ENCODE results near the gene CREB3L2. TPM values are rescaled to one million over a fixed set of nuclear protein-coding genes. Genes with fewer than 3 reads are reported as not detected.
A peak's percentile ranks its signal among the peaks of the same experiment; 100 is the strongest.

Gene CREB3L2
- total RNA-seq, 4 donors from 2014 or later, result 33.1 to 59.1 (median 43.3) TPM

- Histone ChIP-seq H3K36me3 (no peaks in the 10 kb centered on the region), H3K4me1 (peaks cover 20 to 73% (median 28%) of the 10 kb centered on the region in 3 donors), H3K4me3 (no peak overlapping the region), H3K27ac (peak overlapping the region in 1 of 4 donors; percentile 86), H3K9me3 (no peaks in the 10 kb centered on the region), H3K27me3 (no peaks in the 10 kb centered on the region)
- ATAC-seq, result no peak
- WGBS, 2 donors (ENCODE audit: low coverage in 1 of 2), result 73 to 86% methylated on average over 3 to 7 of the region's 7 CpGs
- TF ChIP-seq POLR2AphosphoS5 (IDR thresholded peaks at IDR 0.05), result no peak
- no peak for TF ChIP-seq CTCF (IDR thresholded peaks at IDR 0.05)
- no peak for TF ChIP-seq POLR2A (IDR thresholded peaks at IDR 0.05)
- TF ChIP-seq EP300 (IDR thresholded peaks at IDR 0.05), result no peak
Measured at GRCh38 chr7:137950967-137951366, 50.9 kb downstream of the CREB3L2 start.

DNA sequence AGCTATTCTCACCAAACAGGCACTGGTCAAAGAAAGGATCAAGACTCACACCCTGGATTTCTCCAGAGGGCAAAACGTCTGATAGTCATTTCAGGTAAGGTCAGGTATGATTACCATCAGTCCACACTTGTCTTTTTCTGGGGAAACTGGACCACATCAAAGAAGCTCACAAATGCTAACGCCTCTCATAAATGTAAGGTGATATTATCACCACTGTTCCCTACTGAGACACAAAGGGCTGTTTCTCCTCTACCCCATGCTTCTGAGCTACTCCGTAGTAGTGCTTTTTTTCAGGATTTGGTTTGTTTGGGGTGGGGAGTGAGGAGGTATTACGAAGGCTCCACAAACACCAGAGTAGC is 51.6 kb downstream of the CREB3L2 start:
- Histone ChIP-seq H3K4me3 (no peak overlapping the region), H3K27ac (peak overlapping the region in 1 of 4 donors; percentile 86), H3K4me1 (peaks cover 16 to 67% (median 21%) of the 10 kb centered on the region in 3 donors), H3K9me3 (no peaks in the 10 kb centered on the region), H3K36me3 (no peaks in the 10 kb centered on the region), H3K27me3 (no peaks in the 10 kb centered on the region)
- ATAC-seq, result no peak
- WGBS, 2 donors (ENCODE audit: low coverage in 1 of 2), result 81 to 83% methylated on average over 4 of the region's 4 CpGs
- TF ChIP-seq POLR2A (IDR thresholded peaks at IDR 0.05) (no peak), CTCF (IDR thresholded peaks at IDR 0.05) (no peak), POLR2AphosphoS5 (IDR thresholded peaks at IDR 0.05) (no peak), EP300 (IDR thresholded peaks at IDR 0.05) (no peak)

DNA sequence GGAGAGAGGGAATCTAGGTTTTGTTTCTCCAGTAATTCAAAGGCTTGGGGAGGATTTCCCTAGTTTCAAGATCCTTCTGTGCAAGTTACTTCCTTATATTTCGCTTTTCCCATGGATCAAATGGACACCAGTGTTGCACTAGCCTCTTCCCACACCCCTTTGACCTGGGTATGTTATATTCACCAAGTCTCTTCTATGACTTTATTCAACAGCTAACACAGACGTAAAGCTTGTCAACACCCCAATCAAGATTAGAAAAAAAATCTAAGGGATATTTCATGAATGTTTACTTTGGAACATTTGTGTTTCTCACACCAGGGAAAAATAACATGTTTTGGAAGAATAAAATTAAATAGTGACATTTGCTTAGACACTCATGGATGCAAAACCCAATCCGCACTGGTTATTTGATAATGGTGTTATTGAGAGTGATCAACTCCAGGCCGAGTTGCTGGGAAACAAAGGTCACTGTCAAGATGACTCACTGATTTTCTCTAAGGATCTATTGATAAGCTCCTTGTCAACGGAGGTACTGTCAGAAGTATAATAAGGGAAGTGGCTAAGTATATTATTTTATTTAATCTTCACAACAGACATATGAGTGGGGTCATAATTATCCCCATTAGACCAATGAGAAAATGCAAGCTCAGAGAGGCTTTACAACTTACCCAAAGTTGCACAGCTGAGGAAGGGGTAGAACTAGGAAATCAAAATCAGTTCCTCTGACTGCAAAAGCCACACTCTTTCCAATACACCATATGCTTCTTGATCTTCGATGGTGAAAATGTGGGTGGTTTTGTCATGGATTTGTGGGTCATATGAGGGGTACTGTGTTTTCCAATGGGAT is 52.2 kb downstream of the CREB3L2 start:
- no peaks in the 10 kb centered on the region for H3K27me3 ChIP-seq
- H3K36me3 ChIP-seq, result no peaks in the 10 kb centered on the region
- no peaks in the 10 kb centered on the region for H3K9me3 ChIP-seq
- H3K4me3 ChIP-seq, result no peak overlapping the region
- ATAC-seq, result no peak
- peaks cover 10 to 67% (median 15%) of the 10 kb centered on the region in 3 donors for H3K4me1 ChIP-seq
- no peak for TF ChIP-seq CTCF (IDR thresholded peaks at IDR 0.05)
- no peak for TF ChIP-seq POLR2AphosphoS5 (IDR thresholded peaks at IDR 0.05)
- no peak for TF ChIP-seq EP300 (IDR thresholded peaks at IDR 0.05)
- no peak for TF ChIP-seq POLR2A (IDR thresholded peaks at IDR 0.05)
- WGBS, 2 donors (ENCODE audit: low coverage in 1 of 2), result 80 to 81% methylated on average over 6 of the region's 6 CpGs
- H3K27ac ChIP-seq, result peak overlapping the region in 1 of 4 donors; percentile 86

- no peak overlapping the region for H3K27ac ChIP-seq
- H3K4me1 ChIP-seq, result peaks cover 8 to 67% (median 8%) of the 10 kb centered on the region in 3 donors
- H3K9me3 ChIP-seq, result no peaks in the 10 kb centered on the region
- TF ChIP-seq CTCF (IDR thresholded peaks at IDR 0.05), result no peak
- TF ChIP-seq POLR2AphosphoS5 (IDR thresholded peaks at IDR 0.05), result no peak
- TF ChIP-seq EP300 (IDR thresholded peaks at IDR 0.05), result no peak
- no peak for TF ChIP-seq POLR2A (IDR thresholded peaks at IDR 0.05)
- no peak overlapping the region for H3K4me3 ChIP-seq
- H3K36me3 ChIP-seq, result no peaks in the 10 kb centered on the region
- H3K27me3 ChIP-seq, result no peaks in the 10 kb centered on the region
- ATAC-seq, result no peak
- 79 to 87% methylated on average over 5 to 6 of the region's 6 CpGs for WGBS, 2 donors (ENCODE audit: low coverage in 1 of 2)
Measured at GRCh38 chr7:137948845-137949330, 53.0 kb downstream of the CREB3L2 start.
